HL-60/S4 (cell line): ENCODE results near the gene ASIC2.

ENCODE experiments used
- in situ Hi-C: fragments of 300-500 bp; cut with MboI; formaldehyde crosslinking; loops from 2 replicates; pipeline ENCODE4 v1.14.3; 2022; ENCODE audit warnings: low sequenced_read_pairs

ASIC2 gene

DNA sequence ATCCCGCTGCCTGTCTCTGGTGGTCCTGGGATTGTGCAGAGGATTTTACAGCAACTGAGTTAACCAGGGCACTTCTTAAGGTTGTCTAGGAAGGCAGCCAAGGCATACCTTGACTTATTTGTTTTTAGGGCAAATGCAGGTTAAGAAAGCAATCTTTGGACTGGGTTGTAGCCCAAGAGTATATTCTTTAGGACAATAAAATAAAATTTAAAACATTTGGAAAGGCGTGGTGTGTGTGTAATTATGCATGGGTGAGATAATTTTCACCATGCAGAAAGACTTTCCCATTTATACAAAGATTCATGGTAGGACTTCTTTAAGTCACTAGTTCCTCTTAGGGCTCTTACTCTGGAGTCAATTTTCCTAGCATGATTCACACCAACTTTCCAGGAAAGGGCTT lies 208.3 kb downstream of the ASIC2 start:
- in situ Hi-C loops = no loop called here

DNA sequence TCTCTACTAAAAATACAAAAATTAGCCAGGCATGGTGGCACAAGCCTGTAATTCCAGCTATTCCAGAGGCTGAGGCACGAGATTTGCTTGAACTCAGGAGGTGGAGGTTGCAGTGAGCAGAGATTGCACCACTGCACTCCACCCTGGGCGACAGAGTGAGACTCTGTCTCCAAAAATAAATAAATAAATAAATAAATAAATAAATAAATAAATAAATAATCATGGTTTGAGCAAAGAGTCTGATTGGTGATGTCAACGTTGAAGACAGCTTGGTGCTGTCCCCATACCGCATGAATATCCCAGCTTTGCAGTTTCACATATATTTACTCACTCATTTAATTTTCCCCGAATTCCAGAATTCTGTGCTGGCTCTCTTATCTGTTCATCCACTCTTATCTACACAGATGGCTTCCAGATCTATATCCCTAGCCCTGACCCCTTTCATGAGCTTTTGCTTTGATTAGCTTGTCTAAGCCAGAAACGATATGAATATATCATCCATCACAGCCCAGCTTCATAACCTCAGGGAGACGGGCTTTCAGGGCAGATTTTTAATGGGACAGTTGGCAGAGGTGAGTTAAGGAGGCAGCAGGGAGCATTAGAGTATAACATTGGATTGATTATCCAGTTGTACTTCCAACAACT lies 210.4 kb downstream of the ASIC2 start:
- in situ Hi-C loops = no loop called here

DNA sequence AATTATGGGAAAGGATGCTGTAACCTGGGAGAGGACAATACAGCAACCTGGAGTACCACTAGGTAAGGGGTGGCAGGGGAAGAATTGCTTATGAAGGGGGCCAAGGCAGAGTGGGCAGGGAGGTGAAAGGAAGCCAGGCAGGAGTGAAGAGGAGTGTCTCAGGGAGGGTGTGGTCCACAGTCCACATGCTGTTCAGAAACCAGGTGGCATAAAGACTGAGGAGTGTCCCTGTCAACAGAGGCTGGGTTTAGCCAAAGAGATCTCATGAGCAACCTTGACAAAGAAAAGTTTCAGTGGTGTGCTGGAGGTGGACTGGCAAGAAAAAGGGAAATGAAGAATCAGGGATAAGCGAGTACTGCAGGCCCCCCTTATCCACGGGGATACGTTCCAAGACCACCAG lies 213.0 kb downstream of the ASIC2 start:
- in situ Hi-C loops = no loop called here

DNA sequence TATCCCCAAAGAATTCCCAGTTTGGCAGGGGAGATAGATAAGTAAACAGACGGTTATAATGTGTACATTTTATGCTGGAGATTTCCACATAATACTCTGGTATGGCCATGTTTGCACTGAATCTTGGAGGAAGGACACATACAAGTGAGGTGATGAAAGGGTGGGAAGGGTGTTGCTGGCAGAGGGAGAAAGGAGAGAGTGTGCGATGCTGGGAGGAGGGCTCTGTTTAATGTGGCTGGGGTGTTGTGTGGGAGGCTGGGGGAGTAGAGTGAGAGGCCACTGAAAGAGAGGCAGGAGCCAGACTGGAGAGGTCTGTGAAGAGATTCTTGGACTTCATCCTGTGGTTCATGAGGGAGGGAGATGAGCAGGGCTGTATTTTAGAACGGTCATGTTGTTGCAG lies 213.9 kb downstream of the ASIC2 start:
- in situ Hi-C loops = no loop called here

DNA sequence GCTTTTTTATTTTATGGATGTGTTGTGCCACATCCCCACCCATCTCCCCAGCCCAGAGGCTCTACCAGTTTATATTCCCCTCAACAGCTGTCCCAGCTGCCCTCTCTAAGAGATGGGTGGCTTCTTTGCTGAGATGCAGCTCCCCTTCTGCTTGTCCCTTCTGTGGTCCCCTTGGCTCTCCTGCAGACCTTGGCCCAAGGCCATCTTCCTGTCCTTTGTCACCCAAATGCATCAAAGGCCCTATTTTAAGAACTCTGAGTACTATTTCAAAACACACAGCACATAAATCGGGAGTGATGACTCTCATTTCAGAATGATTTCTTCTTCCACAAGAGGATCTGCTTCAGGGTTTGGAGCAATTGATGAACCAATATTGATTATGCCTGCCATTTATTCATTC lies 216.1 kb downstream of the ASIC2 start:
- in situ Hi-C loops = no loop called here

DNA sequence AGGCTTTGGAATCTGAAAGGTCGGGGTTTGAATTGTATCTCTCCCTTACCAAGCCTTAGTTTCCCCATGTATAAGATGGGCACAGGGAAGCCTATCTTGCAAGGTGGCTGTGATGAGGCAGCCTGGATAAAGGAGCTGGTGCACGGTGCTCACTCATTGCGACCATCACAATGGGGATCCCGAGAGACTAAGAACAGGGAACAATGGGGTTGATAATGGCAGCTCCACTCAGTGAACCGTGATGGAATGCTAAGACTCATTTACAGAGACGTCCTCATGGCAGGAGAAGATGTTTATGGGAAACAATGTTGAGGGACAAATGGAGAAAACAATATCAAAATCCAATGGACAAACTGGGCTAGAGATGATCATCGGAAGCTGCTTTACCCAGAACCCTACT lies 219.7 kb downstream of the ASIC2 start:
- in situ Hi-C loops = no loop called here

DNA sequence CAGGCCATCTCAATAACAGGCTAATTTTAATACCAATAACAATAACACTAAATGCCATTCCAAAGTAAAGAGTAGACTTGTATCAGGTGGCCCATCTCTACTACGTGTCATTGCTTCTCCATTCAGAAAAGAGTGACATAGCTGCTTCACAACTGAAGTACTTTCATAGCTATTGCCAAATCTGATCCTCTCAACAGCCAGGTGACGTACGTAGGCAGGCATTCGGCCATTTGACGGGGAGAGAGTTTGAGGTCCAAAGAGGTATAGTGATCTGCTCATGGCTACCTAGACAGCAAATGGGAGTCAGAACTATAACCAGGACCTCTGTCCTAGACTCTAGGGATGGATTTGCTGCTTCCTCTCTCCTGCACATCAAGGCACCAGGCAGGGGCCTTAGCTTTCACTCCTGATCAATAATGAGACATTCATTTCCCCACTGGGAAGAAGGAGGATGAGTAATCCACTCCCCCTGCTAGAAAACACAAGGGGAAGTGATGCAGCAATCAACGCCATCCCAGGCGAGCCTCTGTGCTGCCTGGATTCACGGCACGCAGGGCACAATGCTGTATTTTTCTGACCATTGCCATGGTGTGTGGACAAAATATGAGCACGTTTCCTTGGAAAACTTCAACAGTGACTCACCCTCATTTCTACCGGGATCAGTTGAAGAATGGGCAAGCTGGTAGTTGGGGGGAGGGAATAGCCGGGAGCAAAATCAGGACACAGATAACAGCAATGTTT lies 220.5 kb downstream of the ASIC2 start:
- in situ Hi-C loops = no loop called here

DNA sequence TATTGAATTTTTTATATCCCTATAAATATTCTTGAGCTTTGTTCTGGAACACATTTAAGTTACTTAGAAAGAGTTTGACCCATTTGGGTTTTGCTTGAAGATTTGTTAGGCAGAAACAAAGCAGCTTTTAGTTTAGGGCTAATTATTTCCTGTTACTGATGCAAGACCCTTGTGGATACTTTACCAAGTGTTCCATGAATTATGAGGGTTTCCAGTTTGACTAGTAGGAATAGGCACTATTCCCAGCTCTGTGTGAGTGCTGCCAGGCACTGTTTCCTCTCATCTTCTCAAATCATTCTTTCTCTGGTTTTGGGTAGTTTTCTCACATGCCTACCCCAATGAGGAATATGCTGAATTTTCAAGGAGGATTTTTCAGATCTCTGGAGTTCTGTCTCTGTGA lies 221.4 kb downstream of the ASIC2 start:
- in situ Hi-C loops = no loop called here

DNA sequence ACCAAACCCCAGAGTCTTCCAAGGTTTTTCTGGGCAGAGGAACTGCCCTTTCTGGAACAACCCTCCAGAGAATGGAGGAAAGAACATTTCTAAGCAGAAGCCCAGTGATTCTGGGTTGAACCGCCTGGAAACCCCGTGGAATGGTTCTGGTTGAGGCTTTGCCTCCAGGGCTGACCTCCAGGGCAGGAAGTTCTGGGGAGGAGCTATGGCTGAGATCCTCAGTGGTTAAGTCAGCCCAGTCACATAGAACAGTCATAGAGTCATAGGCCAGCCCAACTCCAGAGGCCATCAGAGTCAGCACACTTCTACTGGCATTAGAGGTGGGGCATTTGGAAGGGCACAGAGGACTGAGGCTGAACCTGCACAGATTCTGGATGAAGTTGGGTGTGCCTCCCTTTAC lies 235.5 kb downstream of the ASIC2 start:
- in situ Hi-C loops = no loop called here

DNA sequence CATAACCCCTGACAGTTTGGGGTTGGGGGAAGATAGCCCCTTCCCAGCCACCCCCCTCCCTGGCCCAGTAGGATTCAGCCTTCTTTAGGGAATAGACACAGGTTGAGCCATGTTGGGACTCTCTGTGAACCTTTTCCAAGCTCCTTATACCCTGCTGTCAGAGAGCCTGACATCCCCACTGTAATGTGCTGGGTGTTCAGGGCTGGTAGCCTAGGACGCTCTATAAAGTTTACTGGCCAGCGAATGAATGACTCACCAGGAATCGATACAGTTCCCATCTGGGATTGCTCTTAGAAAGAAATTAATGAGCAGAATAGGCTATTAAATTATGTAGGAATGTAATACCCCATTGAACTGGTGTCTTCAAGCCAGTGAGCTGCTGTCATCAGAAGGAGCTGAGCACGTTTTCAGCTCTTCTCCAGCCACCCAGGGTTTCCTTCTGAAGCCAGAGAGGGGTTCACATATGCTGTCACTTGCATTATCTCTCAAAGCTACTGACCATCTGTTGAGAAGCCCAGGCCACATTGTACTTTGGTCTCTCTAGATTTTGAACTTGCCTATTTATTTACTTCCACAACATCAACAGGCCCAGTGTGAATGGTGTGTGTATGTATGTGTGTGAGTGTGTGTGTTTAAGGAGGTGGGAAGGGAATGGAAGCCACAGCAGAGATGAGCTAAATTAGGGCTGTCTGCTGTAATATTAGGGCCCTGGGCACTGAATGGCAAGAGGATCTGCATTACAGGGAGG lies 236.5 kb downstream of the ASIC2 start:
- in situ Hi-C loops = no loop called here

DNA sequence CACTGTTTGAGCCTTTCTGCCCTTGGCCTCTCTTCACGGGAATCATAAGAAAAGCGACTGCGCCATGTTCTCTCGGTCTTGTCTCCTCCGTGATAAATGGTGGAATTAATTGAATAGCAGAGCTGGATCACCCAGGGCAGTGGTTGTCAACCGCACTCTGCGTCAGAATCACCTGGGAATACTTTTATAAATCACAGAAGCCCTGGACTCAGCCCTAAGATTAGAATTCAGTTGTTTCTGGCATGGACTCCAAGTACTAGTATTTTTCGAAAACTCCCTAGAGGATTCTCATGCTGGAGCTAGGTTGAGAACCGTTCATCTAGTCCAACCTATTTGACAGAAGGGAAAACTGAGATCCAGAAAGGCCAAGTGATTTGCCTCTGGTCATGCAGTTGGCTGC lies 237.3 kb downstream of the ASIC2 start:
- in situ Hi-C loops = no loop called here

DNA sequence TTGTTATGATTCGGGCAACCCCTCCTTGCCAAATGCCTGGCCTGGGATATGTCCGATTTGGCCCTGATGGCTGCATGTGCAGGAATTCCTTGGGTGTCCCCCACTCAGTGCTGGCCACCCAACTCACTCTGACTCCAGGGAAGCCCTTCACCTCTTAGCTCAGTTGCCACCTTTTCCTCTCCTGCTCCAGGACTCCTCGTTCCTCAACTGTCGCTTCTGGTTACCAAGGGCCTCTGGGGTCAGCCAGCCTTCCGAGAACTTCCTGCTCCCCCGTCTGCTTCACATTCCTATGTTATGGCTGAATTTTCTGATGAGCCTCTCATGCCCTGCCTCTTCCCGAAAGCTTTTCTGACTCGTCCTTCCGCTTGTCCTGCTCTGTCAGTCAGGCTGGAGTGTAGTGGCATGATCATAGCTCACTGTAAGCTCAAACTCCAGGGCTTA lies 237.9 kb downstream of the ASIC2 start:
- in situ Hi-C loops = no loop called here

DNA sequence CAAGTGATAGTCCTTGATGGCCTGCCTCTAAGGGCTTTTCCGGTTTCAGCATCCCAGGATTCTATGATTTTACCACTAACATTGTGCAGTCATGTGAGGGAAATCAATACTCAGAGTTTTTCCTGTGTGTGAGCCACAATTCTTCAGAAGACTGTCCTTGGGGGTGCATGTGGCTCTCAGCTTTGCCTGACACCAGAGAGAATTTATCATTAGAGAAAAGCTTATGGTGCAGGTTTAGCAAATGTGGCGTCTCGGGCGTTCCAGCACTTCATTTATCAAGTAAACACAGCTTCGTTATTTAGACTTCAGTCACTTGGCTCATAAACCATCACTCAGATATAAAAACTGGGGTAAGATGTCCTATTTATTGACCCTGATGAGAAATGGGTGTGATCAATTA lies 238.7 kb downstream of the ASIC2 start:
- in situ Hi-C loops = no loop called here

DNA sequence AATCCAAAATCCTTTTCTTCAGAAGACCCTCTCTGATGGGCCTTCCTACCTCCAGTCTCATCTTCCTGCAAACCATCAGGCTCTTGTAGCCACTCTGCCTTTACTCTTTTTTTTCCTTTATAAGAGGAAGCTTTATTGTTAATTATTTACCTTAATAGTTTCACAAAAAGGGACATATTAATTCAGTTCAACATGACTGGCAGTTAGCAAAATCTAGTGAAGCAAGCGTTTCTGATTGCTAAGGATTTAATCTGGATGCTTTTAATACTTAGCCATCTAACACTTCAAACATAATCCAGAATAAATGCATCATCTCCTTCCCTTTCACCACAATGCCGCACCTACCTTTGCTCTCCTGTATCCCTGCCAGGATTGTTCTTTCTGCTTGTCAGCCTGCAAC lies 239.4 kb downstream of the ASIC2 start:
- in situ Hi-C loops = no loop called here

DNA sequence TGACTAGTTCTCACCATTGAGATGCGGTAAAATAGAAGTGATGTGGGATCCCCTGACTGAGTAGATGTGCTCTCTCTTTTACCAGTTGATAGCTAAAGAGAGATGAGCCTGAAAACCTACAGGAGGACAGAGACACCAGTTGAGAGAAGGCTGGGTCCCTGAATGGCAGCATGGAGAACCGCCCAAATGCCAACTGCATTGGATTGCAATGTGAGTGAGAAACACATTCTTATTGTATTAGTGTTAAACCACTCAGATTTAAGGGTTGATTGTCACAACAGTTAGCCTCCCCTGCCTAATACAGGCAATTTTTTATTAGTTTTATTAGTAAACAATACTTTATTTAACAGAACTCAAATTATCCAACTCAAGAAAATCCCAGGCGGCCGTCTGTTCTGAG lies 240.2 kb downstream of the ASIC2 start:
- in situ Hi-C loops = no loop called here

DNA sequence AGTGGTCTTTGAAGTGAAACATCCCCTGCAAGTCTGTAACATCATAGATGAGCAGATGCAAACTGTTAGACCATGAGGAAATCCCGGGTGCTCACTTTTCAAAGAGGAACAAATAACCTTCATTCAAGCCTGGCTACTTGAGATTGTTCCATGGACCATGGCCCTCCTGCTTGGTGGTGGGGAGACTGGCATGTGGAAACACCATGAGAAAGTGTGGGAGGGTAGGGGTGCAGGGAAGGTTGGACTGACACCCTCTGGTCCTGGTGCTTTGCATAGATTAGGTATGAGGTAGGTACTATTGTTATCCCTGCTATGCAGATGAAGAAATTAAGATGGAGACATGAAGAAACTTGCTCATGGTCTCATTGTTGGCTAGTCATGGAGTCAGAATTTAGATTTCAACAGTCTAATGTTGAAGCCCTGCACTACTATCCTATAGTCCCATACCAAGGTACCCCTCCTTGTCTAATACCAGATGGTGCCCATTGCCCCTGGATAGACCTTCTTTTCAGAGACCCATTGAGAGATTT lies 242.4 kb downstream of the ASIC2 start:
- in situ Hi-C loops = no loop called here

DNA sequence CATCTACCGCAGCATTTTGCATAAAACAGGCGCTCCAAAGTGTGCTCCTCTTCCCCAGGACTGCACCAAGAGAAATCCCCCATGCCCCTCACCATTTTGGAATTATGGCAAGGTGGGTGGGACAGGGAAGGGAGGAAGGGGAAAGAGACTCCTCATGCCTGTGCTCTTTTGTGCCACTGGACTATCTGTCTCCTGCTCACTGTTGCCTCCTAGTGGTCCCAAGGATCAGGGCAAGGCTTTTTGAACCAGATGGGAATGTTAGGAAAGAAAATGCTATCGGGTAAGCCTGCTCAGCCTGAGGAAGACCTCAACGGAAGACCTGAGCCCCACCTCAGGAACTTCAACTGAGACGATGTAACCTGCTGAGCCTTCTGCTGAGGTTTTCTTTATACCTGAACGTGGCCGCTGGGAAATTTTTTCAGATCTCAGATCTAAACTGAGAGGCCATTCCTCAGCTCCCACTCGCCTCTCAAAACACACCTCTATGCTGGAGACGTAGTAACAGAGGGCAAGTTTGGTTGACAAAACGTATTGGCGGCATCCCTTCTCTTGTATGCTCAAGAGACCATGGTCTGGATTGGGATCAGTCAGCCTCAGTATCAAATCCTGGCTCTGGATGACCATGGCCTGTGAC lies 243.2 kb downstream of the ASIC2 start:
- in situ Hi-C loops = no loop called here

DNA sequence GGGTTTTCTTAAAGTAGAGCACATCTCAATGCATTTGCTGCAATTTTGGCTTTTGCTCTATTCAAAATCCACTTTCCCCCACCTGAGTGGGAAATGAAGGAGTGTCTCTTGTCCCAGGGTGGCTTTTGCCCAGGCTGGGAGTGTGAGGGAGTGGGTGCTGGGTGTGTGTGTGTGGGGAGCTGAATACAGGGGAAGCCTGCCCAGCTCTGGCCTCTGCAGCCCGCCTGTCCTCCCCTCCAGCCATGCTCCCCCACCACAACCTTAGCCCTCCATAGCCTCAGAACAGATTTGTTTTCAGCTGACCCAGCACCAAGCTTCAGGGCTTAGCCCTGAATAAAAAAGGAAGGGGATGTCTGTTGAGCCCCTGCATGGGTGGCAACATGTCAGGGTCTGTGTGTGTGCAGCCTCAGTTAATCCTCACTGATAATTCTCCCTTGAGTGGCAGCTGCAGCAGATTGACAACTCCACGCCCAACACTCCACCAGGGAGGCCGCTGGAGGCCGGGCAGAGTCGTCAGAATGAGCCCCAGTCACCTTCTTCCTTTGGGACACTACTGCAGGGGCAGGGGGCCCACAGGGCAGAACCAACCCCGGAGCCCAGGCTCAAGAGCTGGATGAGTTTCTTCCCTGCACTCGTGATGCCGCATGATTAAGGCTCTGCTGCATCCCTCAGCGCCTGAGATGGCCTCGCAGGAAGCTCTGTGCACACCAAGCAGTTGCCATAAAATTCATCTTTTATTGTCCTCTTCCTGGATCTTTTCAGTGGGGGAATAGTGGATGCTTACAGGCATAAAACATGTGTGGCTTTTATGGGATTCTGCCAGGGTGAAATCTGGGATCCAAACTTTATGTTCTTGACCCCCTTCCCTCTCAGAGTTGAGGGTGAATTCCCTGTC lies 246.5 kb downstream of the ASIC2 start:
- in situ Hi-C loops = no loop called here

DNA sequence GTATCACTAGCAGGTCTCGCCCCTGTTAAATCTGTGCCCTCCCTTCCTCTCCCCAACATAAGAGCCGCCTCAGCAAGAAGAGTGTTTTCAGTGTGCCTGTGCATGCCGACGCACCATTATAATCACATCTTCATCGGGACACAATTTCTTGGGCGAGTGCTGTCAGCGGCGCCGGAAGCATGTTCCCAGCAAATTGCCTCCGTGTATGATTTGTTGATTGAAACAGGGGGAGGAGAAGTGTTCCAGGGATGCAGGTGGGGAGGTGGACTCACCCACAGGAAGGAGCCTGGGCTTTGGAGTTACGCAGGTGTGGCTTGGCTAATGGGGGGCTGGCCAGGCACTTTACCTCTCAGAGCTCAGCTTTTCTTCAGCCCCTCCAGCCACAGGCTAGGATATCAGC lies 247.9 kb downstream of the ASIC2 start:
- in situ Hi-C loops = no loop called here

DNA sequence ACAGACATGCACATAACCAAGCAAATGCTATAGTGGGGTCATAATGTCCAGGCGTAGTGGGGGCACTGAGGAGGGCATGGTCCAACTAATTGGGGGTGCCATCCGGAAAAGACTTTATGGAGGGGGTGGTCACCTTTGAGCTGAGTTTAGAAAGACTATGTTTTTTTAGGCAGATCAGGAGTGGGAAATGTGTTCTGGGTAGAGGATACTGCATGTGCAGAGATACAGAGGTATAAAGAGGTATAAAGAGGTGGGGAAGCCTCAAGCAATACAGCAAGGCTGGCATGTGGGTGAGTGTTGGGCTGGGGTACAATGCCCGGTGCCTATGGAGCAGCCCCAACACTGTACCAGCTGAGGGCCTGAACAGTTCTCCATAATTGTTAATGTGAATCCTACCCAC lies 248.3 kb downstream of the ASIC2 start:
- in situ Hi-C loops = no loop called here
